HCT116 (cell line): ENCODE measurements around the gene MYO1E. TPM values are rescaled to one million over a fixed set of nuclear protein-coding genes. Genes with fewer than 3 reads are reported as not detected.

ENCODE experiments used
- ATAC-seq: fragments of 200-7000 bp; cut with Tn5 transposase; 2 replicates; pipeline ENCODE4 v1.9.1; 2020; ENCODE audit warnings: mild to moderate bottlenecking, moderate library complexity
- BruUV-seq: library from RNA; stranded (reverse); fragments of 400-500 nt; replicated peaks from 2 replicates; lab custom pipeline; 2021; lab: Mats Ljungman, UMichigan
- CTCF ChIA-PET: fragments of 300-600 bp; sonication (Branson Sonifier 250); formaldehyde crosslinking; loops from one replicate; lab custom pipeline; 2021; ENCODE audit warnings: antibody characterized with exemption; lab: Charles Lee
- POLR2A ChIA-PET: fragments of 300-600, 350-600 bp; sonication (Branson Sonifier 250); formaldehyde crosslinking; loops from one replicate; lab custom pipeline; 2021; ENCODE audit warnings: antibody characterized with exemption; lab: Charles Lee
- RAD21 ChIA-PET, 2 experiments: fragments of 300-600 bp; sonication (Branson Sonifier 250); formaldehyde crosslinking; loops; one replicate each; lab custom pipeline; 2023; ENCODE audit warnings: low total read pairs in 2 of 2; ENCODE audit not compliant: uncharacterized antibody in 2 of 2, unreplicated experiment in 2 of 2, low non-redundant PET in 1 of 2; lab: Charles Lee
- DNase-seq: peaks from one replicate; pipeline ENCODE4 v3.0.0-alpha.2; 2010; ENCODE audit warnings: low read depth, low spot score
- H2AFZ ChIP-seq: fragments of 200-600 bp; shearing (Covaris generic), sonication (generic); 2 replicates; pipeline ENCODE4 v1.6.1; 2017; ENCODE audit warnings: low read depth, mixed run types, mixed read lengths, antibody characterized with exemption, low read length; ENCODE audit not compliant: poor library complexity, severe bottlenecking
- H3K27ac ChIP-seq: 2 replicates; pipeline ENCODE4 v1.5.1; 2012; ENCODE audit warnings: low read depth, low read length
- H3K27me3 ChIP-seq: fragments of 200-600 bp; sonication (generic); 2 replicates; pipeline ENCODE4 v1.6.1; 2016; ENCODE audit warnings: mixed run types, low read length, mixed read lengths; ENCODE audit not compliant: insufficient read depth
- H3K36me3 ChIP-seq, 2 experiments: fragments of 200-500 bp in 1 of 2; fragments of 200-600 bp in 1 of 2; sonication (Bioruptor generic) in 1 of 2; sonication (generic) in 1 of 2; 2 replicates each; pipeline versions ENCODE4 v1.5.1 to v1.6.1; 2014 to 2016; ENCODE audit warnings: low read length in 2 of 2, inconsistent platforms in 1 of 2, mixed read lengths in 1 of 2, mixed run types in 1 of 2; ENCODE audit not compliant: insufficient read depth in 2 of 2, control insufficient read depth in 1 of 2
- H3K4me1 ChIP-seq, 2 experiments: fragments of 200-600 bp in 1 of 2; sonication (generic) in 1 of 2; 2 replicates each; pipeline versions ENCODE4 v1.5.1 to v1.6.1; 2012 to 2017; ENCODE audit warnings: low read length in 2 of 2, inconsistent platforms in 1 of 2, mild to moderate bottlenecking in 1 of 2, mixed read lengths in 1 of 2, mixed run types in 1 of 2, moderate library complexity in 1 of 2; ENCODE audit not compliant: insufficient read depth in 2 of 2, control insufficient read depth in 1 of 2
- H3K4me2 ChIP-seq: fragments of 200-600 bp; sonication (generic); 2 replicates; pipeline ENCODE4 v1.6.1; 2017; ENCODE audit warnings: mixed run types, low read length, mixed read lengths
- H3K4me3 ChIP-seq, 2 experiments: fragments of 200-600 bp in 1 of 2; sonication (generic) in 1 of 2; replicated peaks in 1 of 2; 2 replicates each; pipeline ENCODE4 v1.5.1; 2011 to 2016; ENCODE audit warnings: low read length in 2 of 2, control low read depth in 1 of 2, low read depth in 1 of 2, mild to moderate bottlenecking in 1 of 2, mixed read lengths in 1 of 2, mixed run types in 1 of 2
- H3K79me2 ChIP-seq: fragments of 200-600 bp; sonication (generic); 2 replicates; pipeline ENCODE4 v1.6.1; 2017; ENCODE audit warnings: mild to moderate bottlenecking, mixed run types, low read length, moderate library complexity, mixed read lengths; ENCODE audit not compliant: insufficient read depth
- H3K9ac ChIP-seq: fragments of 200-600 bp; sonication (generic); 2 replicates; pipeline ENCODE4 v1.6.1; 2016; ENCODE audit warnings: low read length, mixed read lengths
- H3K9me2 ChIP-seq: fragments of 200-600 bp; sonication (generic), shearing (Covaris generic); 2 replicates; pipeline ENCODE4 v1.6.1; 2017; ENCODE audit warnings: mixed run types, mild to moderate bottlenecking, moderate library complexity; ENCODE audit not compliant: insufficient read depth
- H3K9me3 ChIP-seq, 2 experiments: fragments of 200-500 bp in 1 of 2; fragments of 200-600 bp in 1 of 2; sonication (Bioruptor generic) in 1 of 2; sonication (generic) in 1 of 2; 2 replicates each; pipeline ENCODE4 v1.6.1; 2014 to 2017; ENCODE audit warnings: low read length in 2 of 2, mixed read lengths in 2 of 2, inconsistent platforms in 1 of 2, low read depth in 1 of 2, mild to moderate bottlenecking in 1 of 2, mixed run types in 1 of 2, moderate library complexity in 1 of 2; ENCODE audit not compliant: control insufficient read depth in 1 of 2, insufficient read depth in 1 of 2
- H4K20me1 ChIP-seq: fragments of 200-600 bp; sonication (generic), shearing (Covaris generic); 2 replicates; pipeline ENCODE4 v1.6.1; 2017; ENCODE audit warnings: mixed run types, mild to moderate bottlenecking, moderate library complexity; ENCODE audit not compliant: insufficient read depth
- CEBPB ChIP-seq: IDR thresholded peaks from 2 replicates; pipeline ENCODE4 v1.6.1; 2012; ENCODE audit warnings: low read depth
- FOSL1 ChIP-seq: IDR thresholded peaks from 2 replicates; pipeline ENCODE4 v1.6.1; 2012; ENCODE audit warnings: low read depth
- POLR2A ChIP-seq: IDR thresholded peaks from 2 replicates; pipeline ENCODE4 v1.7.0; 2011; ENCODE audit warnings: borderline replicate concordance; ENCODE audit not compliant: insufficient read depth, insufficient read length; ENCODE audit errors: extremely low read depth
- POLR2AphosphoS5 ChIP-seq: IDR thresholded peaks from 2 replicates; pipeline ENCODE4 v1.6.1; 2011; ENCODE audit warnings: mild to moderate bottlenecking, low read depth, low read length, moderate library complexity
- SP1 ChIP-seq: IDR thresholded peaks from 2 replicates; pipeline ENCODE4 v1.6.1; 2012; ENCODE audit warnings: low read depth
- TCF7L2 ChIP-seq: IDR thresholded peaks from 2 replicates; pipeline ENCODE4 v1.7.0; 2011; ENCODE audit warnings: borderline replicate concordance, inconsistent platforms; ENCODE audit not compliant: insufficient read depth, insufficient read length; ENCODE audit errors: extremely low read depth
- YY1 ChIP-seq: IDR thresholded peaks from 2 replicates; pipeline ENCODE4 v1.6.1; 2011; ENCODE audit warnings: low read length, low read depth, moderate library complexity, mild to moderate bottlenecking; ENCODE audit not compliant: insufficient replicate concordance; ENCODE audit errors: extremely low read depth
- ZNF274 ChIP-seq: fragments of 200-500 bp; sonication (Bioruptor generic); IDR thresholded peaks from 2 replicates; pipeline ENCODE4 v1.6.1; 2014; ENCODE audit warnings: mild to moderate bottlenecking, low read depth, low read length, inconsistent platforms
- intact Hi-C: fragments of 100-400 bp; cut with micrococcal nuclease; formaldehyde crosslinking; loops from 2 replicates; pipeline ENCODE4 v1.10.0; 2022
- total RNA-seq: library from RNA; stranded (reverse); gene quantifications from one replicate; pipeline ENCODE4 v1.2.1, GENCODE V29; 2021; ENCODE audit not compliant: unreplicated experiment
- TF ChIP-seq, protein P1 (sequence below): IDR thresholded peaks from 2 replicates; pipeline ENCODE4 v1.6.1; 2012
- TF ChIP-seq, protein P2 (sequence below), 3 experiments: fragments of 200-600 bp in 1 of 3; sonication (generic) in 1 of 3; IDR thresholded peaks in 2 of 3; conservative IDR thresholded peaks in 1 of 3; 2 replicates each; pipeline ENCODE4 v1.5.1; 2012 to 2017; ENCODE audit warnings: low read depth in 2 of 3, low read length in 2 of 3, antibody characterized with exemption in 1 of 3, borderline replicate concordance in 1 of 3, control low read depth in 1 of 3, mild to moderate bottlenecking in 1 of 3, mixed read lengths in 1 of 3, mixed run types in 1 of 3, moderate library complexity in 1 of 3; ENCODE audit not compliant: insufficient read depth in 1 of 3
- TF ChIP-seq, protein P3 (sequence below): IDR thresholded peaks from 2 replicates; pipeline ENCODE4 v1.6.1; 2012
- TF ChIP-seq, protein P4 (sequence below): IDR thresholded peaks from 2 replicates; pipeline ENCODE4 v1.6.1; 2011; ENCODE audit warnings: mild to moderate bottlenecking, low read length, moderate library complexity; ENCODE audit not compliant: insufficient replicate concordance; ENCODE audit errors: extremely low read depth

MYO1E gene
- total RNA-seq, 1 experiment from 2014 or later: 182 TPM

DNA sequence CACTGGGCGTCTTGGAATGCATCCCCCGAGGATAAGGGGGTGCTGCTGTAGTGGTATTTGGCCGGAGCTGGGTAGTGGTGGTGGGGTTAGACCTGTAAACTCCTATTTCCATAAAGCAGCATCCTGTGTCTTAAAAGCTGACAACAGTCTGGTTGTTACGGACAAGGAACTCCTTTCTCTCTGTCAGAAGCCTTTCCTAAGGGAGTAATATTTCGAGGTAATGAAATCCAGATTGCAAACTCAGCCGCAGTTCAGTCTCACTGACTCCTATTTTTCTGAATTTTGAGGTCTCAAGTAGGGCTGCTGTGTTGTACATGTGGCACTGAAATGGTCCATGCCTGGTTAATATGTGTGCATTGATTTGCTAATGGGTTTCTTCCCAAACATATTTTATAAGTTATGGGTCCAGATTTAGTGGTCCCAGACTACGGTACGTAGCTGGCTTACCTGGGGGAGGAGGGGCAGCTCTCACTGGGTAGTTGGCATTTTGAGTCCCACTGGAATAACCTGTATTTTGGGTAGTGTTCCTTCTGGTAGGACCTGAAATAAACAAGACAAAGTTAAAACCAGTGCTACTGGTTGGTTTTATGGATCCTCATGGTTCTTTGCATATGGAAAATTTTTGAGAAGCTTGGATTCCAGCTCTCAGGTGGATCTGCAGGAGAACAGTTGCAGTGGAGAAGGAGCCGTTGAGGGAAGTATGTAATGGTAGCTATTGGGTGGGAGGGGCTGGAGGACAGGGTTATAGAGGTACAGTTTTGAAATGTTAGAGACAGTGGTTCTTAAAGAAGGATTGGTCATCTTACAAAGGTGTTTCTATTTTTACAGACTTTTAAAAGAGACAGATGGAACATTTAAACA lies 214.6 kb downstream of the MYO1E start:
- intact Hi-C loops: no loop called here
- Histone ChIP-seq H3K36me3 (peaks cover 12 to 18% of the 10 kb centered on the region in 2 experiments), H3K79me2 (no peaks in the 10 kb centered on the region), H2AFZ (no peak overlapping the region), H3K4me2 (no peak overlapping the region), H3K9me3 (no peaks in the 10 kb centered on the region), H3K27ac (no peak overlapping the region), H3K27me3 (no peaks in the 10 kb centered on the region), H3K9ac (no peak overlapping the region), H4K20me1 (no peaks in the 10 kb centered on the region), H3K9me2 (no peaks in the 10 kb centered on the region), H3K4me3 (no peak overlapping the region), H3K4me1 (no peaks in the 10 kb centered on the region)
- RAD21 ChIA-PET: no interaction called here
- POLR2A ChIA-PET: no interaction called here
- TF ChIP-seq, protein P1, sequence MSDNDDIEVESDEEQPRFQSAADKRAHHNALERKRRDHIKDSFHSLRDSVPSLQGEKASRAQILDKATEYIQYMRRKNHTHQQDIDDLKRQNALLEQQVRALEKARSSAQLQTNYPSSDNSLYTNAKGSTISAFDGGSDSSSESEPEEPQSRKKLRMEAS: no peak
- TF ChIP-seq TCF7L2 (no peak), CEBPB (no peak), POLR2AphosphoS5 (no peak), ZNF274 (no peak), POLR2A (no peak), SP1 (no peak), YY1 (no peak), FOSL1 (no peak)
- TF ChIP-seq, protein P2, sequence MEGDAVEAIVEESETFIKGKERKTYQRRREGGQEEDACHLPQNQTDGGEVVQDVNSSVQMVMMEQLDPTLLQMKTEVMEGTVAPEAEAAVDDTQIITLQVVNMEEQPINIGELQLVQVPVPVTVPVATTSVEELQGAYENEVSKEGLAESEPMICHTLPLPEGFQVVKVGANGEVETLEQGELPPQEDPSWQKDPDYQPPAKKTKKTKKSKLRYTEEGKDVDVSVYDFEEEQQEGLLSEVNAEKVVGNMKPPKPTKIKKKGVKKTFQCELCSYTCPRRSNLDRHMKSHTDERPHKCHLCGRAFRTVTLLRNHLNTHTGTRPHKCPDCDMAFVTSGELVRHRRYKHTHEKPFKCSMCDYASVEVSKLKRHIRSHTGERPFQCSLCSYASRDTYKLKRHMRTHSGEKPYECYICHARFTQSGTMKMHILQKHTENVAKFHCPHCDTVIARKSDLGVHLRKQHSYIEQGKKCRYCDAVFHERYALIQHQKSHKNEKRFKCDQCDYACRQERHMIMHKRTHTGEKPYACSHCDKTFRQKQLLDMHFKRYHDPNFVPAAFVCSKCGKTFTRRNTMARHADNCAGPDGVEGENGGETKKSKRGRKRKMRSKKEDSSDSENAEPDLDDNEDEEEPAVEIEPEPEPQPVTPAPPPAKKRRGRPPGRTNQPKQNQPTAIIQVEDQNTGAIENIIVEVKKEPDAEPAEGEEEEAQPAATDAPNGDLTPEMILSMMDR (IDR thresholded peaks at IDR 0.05 in 2 of 3, conservative IDR thresholded peaks at IDR 0.05 in 1 of 3; ENCODE audit: borderline replicate concordance in 1 of 3, insufficient read depth in 1 of 3, low read depth in 2 of 3, low read length in 2 of 3): no peak
- TF ChIP-seq, protein P3, sequence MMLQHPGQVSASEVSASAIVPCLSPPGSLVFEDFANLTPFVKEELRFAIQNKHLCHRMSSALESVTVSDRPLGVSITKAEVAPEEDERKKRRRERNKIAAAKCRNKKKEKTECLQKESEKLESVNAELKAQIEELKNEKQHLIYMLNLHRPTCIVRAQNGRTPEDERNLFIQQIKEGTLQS: no peak
- TF ChIP-seq, protein P4, sequence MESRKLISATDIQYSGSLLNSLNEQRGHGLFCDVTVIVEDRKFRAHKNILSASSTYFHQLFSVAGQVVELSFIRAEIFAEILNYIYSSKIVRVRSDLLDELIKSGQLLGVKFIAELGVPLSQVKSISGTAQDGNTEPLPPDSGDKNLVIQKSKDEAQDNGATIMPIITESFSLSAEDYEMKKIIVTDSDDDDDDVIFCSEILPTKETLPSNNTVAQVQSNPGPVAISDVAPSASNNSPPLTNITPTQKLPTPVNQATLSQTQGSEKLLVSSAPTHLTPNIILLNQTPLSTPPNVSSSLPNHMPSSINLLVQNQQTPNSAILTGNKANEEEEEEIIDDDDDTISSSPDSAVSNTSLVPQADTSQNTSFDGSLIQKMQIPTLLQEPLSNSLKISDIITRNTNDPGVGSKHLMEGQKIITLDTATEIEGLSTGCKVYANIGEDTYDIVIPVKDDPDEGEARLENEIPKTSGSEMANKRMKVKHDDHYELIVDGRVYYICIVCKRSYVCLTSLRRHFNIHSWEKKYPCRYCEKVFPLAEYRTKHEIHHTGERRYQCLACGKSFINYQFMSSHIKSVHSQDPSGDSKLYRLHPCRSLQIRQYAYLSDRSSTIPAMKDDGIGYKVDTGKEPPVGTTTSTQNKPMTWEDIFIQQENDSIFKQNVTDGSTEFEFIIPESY: no peak
- no peak for ATAC-seq
- BruUV-seq: no TSS peak
- DNase-seq: no peak
- CTCF ChIA-PET: interaction anchor here (0.6 to 0.8 kb wide), 2 partner anchors 20 to 334 kb away, joined by 3 read pairs; no protein-coding TSS in a partner anchor
